ENCODE measurements around the gene CCN2. TPM values are rescaled to one million over a fixed set of nuclear protein-coding genes. Genes with fewer than 3 reads are reported as not detected.

Gene CCN2
- total and polyA plus RNA-seq, 2 donors (not counting 1 experiment from before 2014, with no cell fraction given): 22.8 to 216 TPM

DNA sequence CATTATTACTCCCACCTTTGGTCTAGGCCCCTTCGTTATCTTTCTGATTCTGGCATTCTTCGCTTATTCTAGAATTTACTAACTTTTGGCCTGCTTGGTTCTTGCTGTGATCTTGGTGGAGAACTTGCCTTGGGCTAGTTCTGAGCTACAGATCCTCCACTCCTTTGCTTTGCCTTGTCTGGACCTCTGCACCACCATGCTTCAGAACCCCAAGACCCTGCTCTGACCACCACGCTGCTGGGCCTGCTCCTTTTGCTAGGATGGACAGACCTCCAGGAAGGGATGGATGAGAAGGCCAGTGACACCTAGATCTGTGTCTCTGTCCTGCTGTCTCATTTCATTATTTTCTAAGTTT lies 30.4 kb upstream of the CCN2 start:
- H3K9me3 ChIP-seq (ENCODE audit: control insufficient read depth, insufficient read depth, low read depth, low read length): no peaks in the 10 kb centered on the region
- H3K27me3 ChIP-seq (ENCODE audit: control insufficient read depth, insufficient read depth, low read length): no peaks in the 10 kb centered on the region
- no peak overlapping the region for H3K4me3 ChIP-seq (replicated peaks in 1 of 4; ENCODE audit: control extremely low read depth in 1 of 4, insufficient read depth in 1 of 4, low read depth in 3 of 4, low read length in 4 of 4)
- DNase-seq (ENCODE audit: low read depth in 2 of 2): no peak
- H3K4me2 ChIP-seq (ENCODE audit: extremely low read depth, insufficient read depth, low read length): no peak overlapping the region
- H3K9ac ChIP-seq (ENCODE audit: insufficient read depth, low read length): no peak overlapping the region
- H4K20me1 ChIP-seq (ENCODE audit: control insufficient read depth, extremely low read depth, insufficient read depth, low read length): no peaks in the 10 kb centered on the region
- no peaks in the 10 kb centered on the region for H3K79me2 ChIP-seq (ENCODE audit: control insufficient read depth, insufficient read depth, low read length)
- TF ChIP-seq, protein P1, sequence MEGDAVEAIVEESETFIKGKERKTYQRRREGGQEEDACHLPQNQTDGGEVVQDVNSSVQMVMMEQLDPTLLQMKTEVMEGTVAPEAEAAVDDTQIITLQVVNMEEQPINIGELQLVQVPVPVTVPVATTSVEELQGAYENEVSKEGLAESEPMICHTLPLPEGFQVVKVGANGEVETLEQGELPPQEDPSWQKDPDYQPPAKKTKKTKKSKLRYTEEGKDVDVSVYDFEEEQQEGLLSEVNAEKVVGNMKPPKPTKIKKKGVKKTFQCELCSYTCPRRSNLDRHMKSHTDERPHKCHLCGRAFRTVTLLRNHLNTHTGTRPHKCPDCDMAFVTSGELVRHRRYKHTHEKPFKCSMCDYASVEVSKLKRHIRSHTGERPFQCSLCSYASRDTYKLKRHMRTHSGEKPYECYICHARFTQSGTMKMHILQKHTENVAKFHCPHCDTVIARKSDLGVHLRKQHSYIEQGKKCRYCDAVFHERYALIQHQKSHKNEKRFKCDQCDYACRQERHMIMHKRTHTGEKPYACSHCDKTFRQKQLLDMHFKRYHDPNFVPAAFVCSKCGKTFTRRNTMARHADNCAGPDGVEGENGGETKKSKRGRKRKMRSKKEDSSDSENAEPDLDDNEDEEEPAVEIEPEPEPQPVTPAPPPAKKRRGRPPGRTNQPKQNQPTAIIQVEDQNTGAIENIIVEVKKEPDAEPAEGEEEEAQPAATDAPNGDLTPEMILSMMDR (conservative IDR thresholded peaks at IDR 0.05 in 1 of 2, IDR thresholded peaks at IDR 0.05 in 1 of 2; ENCODE audit: low read depth in 1 of 2, low read length in 2 of 2): no peak
- no peak for TF ChIP-seq EZH2 (IDR thresholded peaks at IDR 0.05; ENCODE audit: low read length, missing control alignments)
- no peaks in the 10 kb centered on the region for H3K36me3 ChIP-seq (ENCODE audit: control insufficient read depth, insufficient read depth, low read length)
- H2AFZ ChIP-seq (ENCODE audit: low read length): no peak overlapping the region
- no peak overlapping the region for H3K27ac ChIP-seq (ENCODE audit: insufficient read depth, low read length)
- H3K4me1 ChIP-seq (ENCODE audit: control insufficient read depth, extremely low read depth, insufficient read depth, low read length): peaks cover 9% of the 10 kb centered on the region

DNA sequence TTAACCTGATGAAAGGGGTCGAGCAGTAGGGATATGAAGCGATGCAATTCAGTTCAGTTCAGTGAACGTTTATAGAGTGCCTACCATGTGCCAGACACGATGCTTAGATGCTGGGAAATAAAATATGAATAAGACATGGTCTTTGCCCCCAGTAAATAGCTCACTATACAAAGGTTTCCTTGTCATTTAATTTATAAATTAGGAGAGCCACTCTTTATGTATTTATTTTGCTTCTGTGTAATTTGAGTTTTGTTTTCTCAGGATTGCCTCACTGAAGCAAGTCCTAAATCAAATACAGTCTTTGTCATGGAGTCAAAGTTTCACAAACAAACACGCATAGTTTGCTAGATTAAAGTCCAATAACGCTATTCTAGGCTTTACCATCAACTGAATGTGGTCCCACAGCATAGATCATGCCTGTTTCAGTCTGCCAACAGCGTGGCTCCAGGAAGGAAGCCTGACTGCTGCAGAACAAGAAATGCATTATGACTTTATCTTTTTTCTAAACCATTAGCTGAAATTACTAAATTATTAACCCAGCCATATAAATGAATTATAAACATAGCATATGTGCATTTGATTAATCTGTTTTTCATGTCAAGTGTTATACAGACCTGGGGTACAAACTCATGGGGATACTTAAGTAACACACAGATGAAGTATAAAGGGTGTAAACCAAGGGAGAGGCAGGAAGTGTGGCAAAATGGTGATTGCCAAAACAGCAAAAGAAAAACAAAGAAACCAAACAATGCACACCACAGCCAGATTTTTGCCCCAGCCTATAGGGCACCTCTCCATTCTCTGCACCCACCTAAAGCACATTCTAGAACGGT lies 29.8 kb upstream of the CCN2 start:
- Histone ChIP-seq H4K20me1 (ENCODE audit: control insufficient read depth, extremely low read depth, insufficient read depth, low read length) (no peaks in the 10 kb centered on the region), H3K4me2 (ENCODE audit: extremely low read depth, insufficient read depth, low read length) (no peak overlapping the region), H3K4me3 (replicated peaks in 1 of 4; ENCODE audit: control extremely low read depth in 1 of 4, insufficient read depth in 1 of 4, low read depth in 3 of 4, low read length in 4 of 4) (no peak overlapping the region), H3K79me2 (ENCODE audit: control insufficient read depth, insufficient read depth, low read length) (no peaks in the 10 kb centered on the region), H3K27ac (ENCODE audit: insufficient read depth, low read length) (no peak overlapping the region), H3K9me3 (ENCODE audit: control insufficient read depth, insufficient read depth, low read depth, low read length) (no peaks in the 10 kb centered on the region), H2AFZ (ENCODE audit: low read length) (no peak overlapping the region), H3K4me1 (ENCODE audit: control insufficient read depth, extremely low read depth, insufficient read depth, low read length) (peaks cover 9% of the 10 kb centered on the region), H3K9ac (ENCODE audit: insufficient read depth, low read length) (no peak overlapping the region), H3K27me3 (ENCODE audit: control insufficient read depth, insufficient read depth, low read length) (no peaks in the 10 kb centered on the region), H3K36me3 (ENCODE audit: control insufficient read depth, insufficient read depth, low read length) (no peaks in the 10 kb centered on the region)
- peak in 1 of 2 donors; percentile 50 for DNase-seq (ENCODE audit: low read depth in 2 of 2)
- no peak for TF ChIP-seq EZH2 (IDR thresholded peaks at IDR 0.05; ENCODE audit: low read length, missing control alignments)
- TF ChIP-seq, protein P1 (conservative IDR thresholded peaks at IDR 0.05 in 1 of 2, IDR thresholded peaks at IDR 0.05 in 1 of 2; ENCODE audit: low read depth in 1 of 2, low read length in 2 of 2): no peak

DNA sequence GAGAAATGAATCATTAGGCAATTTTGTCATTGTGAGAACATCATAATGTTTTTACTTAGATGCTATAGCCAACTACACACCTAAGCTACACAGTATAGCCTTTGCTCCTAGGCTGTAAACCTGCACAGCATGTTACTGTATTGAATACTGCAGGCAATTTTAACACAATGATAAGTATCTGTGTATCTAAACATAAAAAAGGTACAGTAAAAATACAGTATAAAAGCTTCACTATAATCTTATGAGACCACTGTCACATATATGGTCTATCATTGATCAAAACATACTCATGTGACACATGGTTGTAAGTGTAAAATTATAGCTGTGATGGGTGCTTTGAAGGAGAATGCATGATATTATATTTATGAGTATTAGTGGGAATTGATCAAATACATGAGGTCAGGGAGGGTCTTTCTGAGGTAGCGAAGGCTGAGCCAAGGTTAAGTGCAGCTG lies 29.2 kb upstream of the CCN2 start:
- Histone ChIP-seq H2AFZ (ENCODE audit: low read length) (no peak overlapping the region), H3K36me3 (ENCODE audit: control insufficient read depth, insufficient read depth, low read length) (no peaks in the 10 kb centered on the region), H3K4me1 (ENCODE audit: control insufficient read depth, extremely low read depth, insufficient read depth, low read length) (peaks cover 9% of the 10 kb centered on the region), H4K20me1 (ENCODE audit: control insufficient read depth, extremely low read depth, insufficient read depth, low read length) (no peaks in the 10 kb centered on the region), H3K79me2 (ENCODE audit: control insufficient read depth, insufficient read depth, low read length) (no peaks in the 10 kb centered on the region), H3K4me2 (ENCODE audit: extremely low read depth, insufficient read depth, low read length) (no peak overlapping the region), H3K9me3 (ENCODE audit: control insufficient read depth, insufficient read depth, low read depth, low read length) (no peaks in the 10 kb centered on the region), H3K27ac (ENCODE audit: insufficient read depth, low read length) (no peak overlapping the region), H3K4me3 (replicated peaks in 1 of 4; ENCODE audit: control extremely low read depth in 1 of 4, insufficient read depth in 1 of 4, low read depth in 3 of 4, low read length in 4 of 4) (no peak overlapping the region), H3K27me3 (ENCODE audit: control insufficient read depth, insufficient read depth, low read length) (no peaks in the 10 kb centered on the region), H3K9ac (ENCODE audit: insufficient read depth, low read length) (no peak overlapping the region)
- TF ChIP-seq, protein P1 (conservative IDR thresholded peaks at IDR 0.05 in 1 of 2, IDR thresholded peaks at IDR 0.05 in 1 of 2; ENCODE audit: low read depth in 1 of 2, low read length in 2 of 2): no peak
- no peak for TF ChIP-seq EZH2 (IDR thresholded peaks at IDR 0.05; ENCODE audit: low read length, missing control alignments)
- DNase-seq (ENCODE audit: low read depth in 2 of 2): no peak

Data from fibroblast of lung (primary cell).